Lower leg skin (tissue), 4 donors: ENCODE results near the gene ZNF57. TPM values are rescaled to one million over a fixed set of nuclear protein-coding genes. Genes with fewer than 3 reads are reported as not detected.

Experiments
- DNase-seq, 2 donors: peaks; one replicate each; pipeline ENCODE4 v3.0.0-alpha.2; 2019; ENCODE audit warnings: low spot score in 2 of 2
- H3K4me3 ChIP-seq: fragments of 200-600 bp; sonication (generic); 2 replicates; pipeline ENCODE4 v1.5.1; 2017; ENCODE audit warnings: mild to moderate bottlenecking, low read depth; ENCODE audit not compliant: poor library complexity, severe bottlenecking
- POLR2A ChIP-seq, 2 donors: fragments of 450-650 bp; IDR thresholded peaks; one replicate each; pipeline ENCODE4 v1.6.1; 2016 to 2017; ENCODE audit warnings: antibody characterized with exemption in 2 of 2, mild to moderate bottlenecking in 1 of 2, moderate library complexity in 1 of 2
- WGBS, 2 donors: methylation state at CpG; one replicate each; pipeline ENCODE4 v1.1.5; 2018; 5-methylcytosine and 5-hydroxymethylcytosine counted together
- intact Hi-C: fragments of 100-400 bp; cut with DNase I; formaldehyde crosslinking; loops from one replicate; pipeline ENCODE4 v1.15.0; 2023; ENCODE audit warnings: low total_unique reads
- total RNA-seq, 4 donors: library from RNA; depleted of rRNA; stranded (reverse); fragments of >200 nt; gene quantifications; one replicate each; pipeline ENCODE4 v1.1.0, GENCODE V29; 2016
- TF ChIP-seq, protein P1 (sequence below), 3 donors: fragments of 450-650 bp; IDR thresholded peaks; one replicate each; pipeline ENCODE4 v1.5.1; 2016; ENCODE audit warnings: antibody characterized with exemption in 3 of 3, mild to moderate bottlenecking in 3 of 3, moderate library complexity in 2 of 3

Gene ZNF57
- total RNA-seq, 4 donors from 2014 or later = 21.0 to 33.9 (median 29.2) TPM

DNA sequence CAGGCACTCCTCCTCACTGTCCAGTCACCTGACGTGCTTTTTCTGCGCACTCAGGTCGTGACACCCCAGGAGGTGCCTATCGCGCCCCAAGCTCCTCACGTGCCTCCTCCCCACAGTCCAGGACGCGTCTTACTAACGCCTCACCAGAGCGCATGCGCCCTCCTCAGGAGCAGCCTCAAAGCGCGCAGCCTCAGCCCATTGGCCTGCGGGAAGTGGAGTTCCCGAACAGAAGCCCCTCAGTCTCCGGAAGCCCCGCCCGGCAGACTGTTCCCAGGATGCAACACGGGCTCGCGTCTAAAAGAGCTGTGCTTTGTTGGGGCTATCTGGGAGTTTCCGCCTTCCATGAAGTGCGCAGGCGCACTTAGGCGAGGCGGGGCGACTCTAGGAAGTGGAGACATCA, 41.9 kb upstream of the ZNF57 start:
- DNase-seq = no peak
- no peak for TF ChIP-seq POLR2A (IDR thresholded peaks at IDR 0.05)
- TF ChIP-seq, protein P1, sequence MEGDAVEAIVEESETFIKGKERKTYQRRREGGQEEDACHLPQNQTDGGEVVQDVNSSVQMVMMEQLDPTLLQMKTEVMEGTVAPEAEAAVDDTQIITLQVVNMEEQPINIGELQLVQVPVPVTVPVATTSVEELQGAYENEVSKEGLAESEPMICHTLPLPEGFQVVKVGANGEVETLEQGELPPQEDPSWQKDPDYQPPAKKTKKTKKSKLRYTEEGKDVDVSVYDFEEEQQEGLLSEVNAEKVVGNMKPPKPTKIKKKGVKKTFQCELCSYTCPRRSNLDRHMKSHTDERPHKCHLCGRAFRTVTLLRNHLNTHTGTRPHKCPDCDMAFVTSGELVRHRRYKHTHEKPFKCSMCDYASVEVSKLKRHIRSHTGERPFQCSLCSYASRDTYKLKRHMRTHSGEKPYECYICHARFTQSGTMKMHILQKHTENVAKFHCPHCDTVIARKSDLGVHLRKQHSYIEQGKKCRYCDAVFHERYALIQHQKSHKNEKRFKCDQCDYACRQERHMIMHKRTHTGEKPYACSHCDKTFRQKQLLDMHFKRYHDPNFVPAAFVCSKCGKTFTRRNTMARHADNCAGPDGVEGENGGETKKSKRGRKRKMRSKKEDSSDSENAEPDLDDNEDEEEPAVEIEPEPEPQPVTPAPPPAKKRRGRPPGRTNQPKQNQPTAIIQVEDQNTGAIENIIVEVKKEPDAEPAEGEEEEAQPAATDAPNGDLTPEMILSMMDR (IDR thresholded peaks at IDR 0.05) = no peak
- 73 to 83% methylated on average over 27 of the region's 27 CpGs for WGBS, 2 donors
- intact Hi-C loops = no loop called here
- H3K4me3 ChIP-seq = no peak overlapping the region

DNA sequence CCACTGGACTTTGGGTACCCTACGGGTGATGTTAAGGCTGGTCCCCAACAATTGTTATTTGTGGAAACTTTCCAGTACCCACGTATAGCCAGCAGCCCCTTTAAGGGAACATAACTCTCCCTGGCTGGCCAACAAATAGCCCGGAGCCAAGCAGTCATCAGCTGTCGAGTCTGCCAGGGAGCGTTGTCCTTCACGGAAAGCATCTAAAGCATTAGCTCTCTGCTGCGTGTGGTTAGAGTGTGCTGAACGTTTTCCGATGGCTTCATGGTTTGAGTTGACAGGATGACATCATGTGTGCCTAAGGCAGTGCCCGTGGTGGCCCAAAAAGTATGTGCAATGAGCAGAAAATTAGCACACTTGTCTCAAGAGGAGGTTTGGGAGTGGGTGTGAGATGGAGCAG, 36.9 kb upstream of the ZNF57 start:
- no peak for DNase-seq
- H3K4me3 ChIP-seq = no peak overlapping the region
- 65 to 69% methylated on average over 10 of the region's 10 CpGs for WGBS, 2 donors
- intact Hi-C loops = no loop called here
- TF ChIP-seq POLR2A (IDR thresholded peaks at IDR 0.05) = no peak
- TF ChIP-seq, protein P1 (IDR thresholded peaks at IDR 0.05) = no peak

DNA sequence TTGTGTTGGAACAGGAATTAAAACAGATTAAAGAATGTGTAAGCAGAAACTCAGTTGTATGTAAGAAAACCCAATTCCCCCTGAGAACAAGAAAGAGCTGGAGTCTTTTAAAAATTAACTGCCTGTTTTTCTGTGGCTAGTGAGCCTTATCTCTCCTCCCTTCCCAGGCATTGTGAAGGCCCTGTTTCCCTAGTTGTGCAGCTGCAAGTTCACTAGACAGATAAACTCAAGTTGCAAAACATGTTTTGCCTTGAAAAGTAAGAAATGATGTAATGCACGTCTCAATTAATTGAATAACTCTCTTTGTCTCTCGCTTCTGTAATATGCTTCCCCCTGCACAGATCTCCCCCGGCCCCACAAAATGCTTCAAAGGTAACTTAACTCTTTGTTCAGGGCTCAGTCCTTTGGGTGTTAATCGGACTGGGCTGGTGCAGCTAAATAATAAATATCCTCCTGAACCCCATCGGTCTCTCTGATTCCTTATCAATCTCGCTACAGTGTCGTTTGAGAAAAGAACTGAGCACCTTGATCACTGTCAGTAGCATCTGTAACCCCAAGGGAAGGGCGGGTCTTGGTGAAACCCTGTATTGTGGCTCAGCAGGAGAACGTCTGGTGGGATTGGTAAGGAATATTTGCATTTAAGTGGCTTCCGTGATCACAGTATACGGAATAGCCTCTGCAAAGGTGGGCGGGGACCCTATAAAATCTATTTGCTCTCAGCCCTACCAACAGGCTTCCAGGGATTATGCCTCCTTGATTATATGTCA, 35.2 kb upstream of the ZNF57 start:
- WGBS, 2 donors = 41 to 43% methylated on average over 12 of the region's 12 CpGs

DNA sequence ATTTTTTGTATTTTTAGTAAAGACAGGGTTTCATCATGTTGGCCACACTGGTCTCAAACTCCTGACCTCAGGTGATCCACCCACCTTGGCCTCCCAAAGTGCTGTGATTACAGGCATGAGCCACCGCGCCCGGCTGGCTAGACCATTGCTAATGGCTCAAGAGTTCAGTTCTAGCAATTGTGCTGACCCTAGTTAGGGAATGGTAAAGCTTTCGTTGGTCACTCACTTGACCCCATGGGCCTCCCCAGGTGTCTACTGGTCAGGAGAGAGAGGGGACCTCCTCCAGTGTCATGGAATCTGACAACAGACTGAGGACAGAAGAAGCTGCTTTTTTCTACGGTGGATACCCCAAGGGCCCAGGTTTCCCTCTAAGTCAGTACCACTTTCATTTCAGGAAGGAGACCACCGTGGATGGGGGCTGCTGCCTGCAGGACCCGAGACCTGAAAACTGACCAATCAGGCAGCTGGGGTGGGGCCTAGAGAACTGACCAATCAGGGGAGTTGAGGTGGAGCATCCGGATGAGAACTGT, 34.2 kb upstream of the ZNF57 start:
- H3K4me3 ChIP-seq = no peak overlapping the region
- TF ChIP-seq, protein P1 (IDR thresholded peaks at IDR 0.05) = no peak
- TF ChIP-seq POLR2A (IDR thresholded peaks at IDR 0.05) = no peak
- DNase-seq = no peak
- 82 to 84% methylated on average over 8 of the region's 8 CpGs for WGBS, 2 donors
- intact Hi-C loops = no loop called here

More for the DNA sequence above, 35.2 kb upstream of the ZNF57 start:
- no peak for DNase-seq
- intact Hi-C loops = no loop called here
- no peak overlapping the region for H3K4me3 ChIP-seq
- TF ChIP-seq, protein P1 (IDR thresholded peaks at IDR 0.05) = no peak
- TF ChIP-seq POLR2A (IDR thresholded peaks at IDR 0.05) = no peak

DNA sequence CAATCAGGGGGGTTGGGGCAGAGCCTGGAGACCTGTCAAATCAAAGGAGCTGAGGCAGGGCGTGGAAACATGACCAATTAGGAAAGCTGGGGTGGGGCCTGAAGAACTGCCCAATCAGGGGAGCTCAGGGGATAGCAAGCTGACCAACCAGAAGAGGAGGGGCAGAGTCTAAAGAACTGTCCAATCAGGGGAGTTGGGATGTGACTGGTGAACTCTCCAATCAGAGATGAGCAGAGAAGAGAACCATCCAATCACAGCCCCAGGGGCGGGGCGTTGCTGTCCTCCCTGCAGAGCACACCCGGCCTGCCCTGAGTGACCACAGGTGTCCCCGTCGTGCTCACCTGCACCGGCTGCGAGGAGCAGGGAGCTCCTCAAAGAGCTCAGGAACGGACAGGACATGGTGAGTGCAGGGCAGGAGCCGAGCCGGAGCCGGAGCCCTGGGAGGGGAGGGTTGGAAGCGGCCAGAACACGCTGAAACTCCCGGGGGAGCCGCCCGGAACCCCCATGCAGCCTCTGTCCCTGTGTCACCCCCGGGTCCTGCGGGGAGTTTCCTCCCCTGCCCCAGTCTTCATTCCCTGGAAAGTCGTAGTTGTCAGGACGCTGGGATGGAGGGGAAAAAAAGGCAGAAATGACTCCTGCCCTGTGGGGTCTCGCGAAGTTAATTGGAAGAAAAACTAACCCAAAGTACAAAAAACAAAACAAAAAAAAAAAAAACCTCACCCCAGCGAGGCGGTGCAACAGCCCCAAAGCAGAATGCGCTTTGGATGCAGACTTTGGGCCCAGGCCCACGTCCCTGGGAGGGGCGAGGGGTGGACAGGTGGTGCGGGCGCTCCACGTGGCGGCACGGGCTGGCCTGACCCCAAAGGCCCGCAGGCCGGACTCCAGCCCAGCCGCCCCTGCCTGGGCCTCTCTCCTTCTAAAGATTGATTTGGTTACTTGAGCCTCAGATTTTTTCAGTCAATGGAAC, 33.4 kb upstream of the ZNF57 start, which contains the start of gene ZNF556:
ZNF556 (plus strand) TSS at position 311 of the 967 bp plus-strand sequence; CDS start at position 398, 87 bp downstream.
- 79 to 83% methylated on average over 32 to 35 of the region's 36 CpGs for WGBS, 2 donors
- TF ChIP-seq POLR2A (IDR thresholded peaks at IDR 0.05) = no peak
- TF ChIP-seq, protein P1 (IDR thresholded peaks at IDR 0.05) = no peak
- DNase-seq = no peak
- intact Hi-C loops = no loop called here
- H3K4me3 ChIP-seq = no peak within 1 kb of the TSS
